ENCODE measurements around the gene ARHGAP30. TPM values are rescaled to one million over a fixed set of nuclear protein-coding genes. Genes with fewer than 3 reads are reported as not detected.
"Not testable (repeated sequence)": the region's sequence is repeated elsewhere in the genome, so short reads cannot be mapped to it uniquely, and the experiment has no call there.

Gene ARHGAP30
- total and polyA plus RNA-seq, 7 experiments from 2014 or later = 128 to 291 (median 235) TPM

DNA sequence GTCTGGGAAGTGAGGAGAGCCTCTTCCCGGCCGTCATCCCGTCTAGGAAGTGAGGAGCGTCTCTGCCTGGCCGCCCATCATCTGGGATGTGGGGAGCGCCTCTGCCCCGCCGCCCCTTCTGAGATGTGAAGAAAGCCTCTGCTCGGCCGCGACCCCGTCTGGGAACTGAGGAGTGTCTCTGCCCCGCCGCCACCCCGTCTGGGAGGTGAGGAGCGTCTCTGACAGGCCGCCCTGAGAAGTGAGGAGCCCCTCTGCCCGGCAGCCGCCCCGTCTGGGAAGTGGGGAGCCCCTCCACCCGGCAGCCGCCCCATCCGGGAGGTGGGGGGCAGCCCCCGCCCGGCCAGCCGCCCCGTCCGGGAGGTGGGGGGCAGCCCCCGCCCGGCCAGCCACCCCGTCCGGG lies 40.2 kb downstream of the ARHGAP30 start:
- H3K27me3 ChIP-seq (ENCODE audit: control insufficient read depth in 2 of 2, insufficient read depth in 2 of 2, low read length in 2 of 2); H3K27me3 Mint-ChIP-seq; H3K9me3 Mint-ChIP-seq; intact Hi-C loops (cut with micrococcal nuclease); H3K4me3 ChIP-seq (ENCODE audit: low read length); H3K27ac ChIP-seq (ENCODE audit: low read depth, low read length); H3K9me3 ChIP-seq (ENCODE audit: control insufficient read depth in 2 of 3, low read length in 3 of 3); H3K4me3 Mint-ChIP-seq; ATAC-seq; H3K4me1 ChIP-seq (ENCODE audit: control insufficient read depth in 2 of 2, insufficient read depth in 2 of 2, low read length in 2 of 2); H3K27ac Mint-ChIP-seq; DNase-seq; POLR2A ChIA-PET; CTCF ChIA-PET; H3K36me3 ChIP-seq (ENCODE audit: control insufficient read depth in 2 of 3, insufficient read depth in 3 of 3, low read length in 3 of 3): not testable (repeated sequence)
- Mint-ChIP-seq H3K4me1 (peaks cover 9 to 23% (median 18%) of the 10 kb centered on the region in 7 donors), H3K36me3 (peaks cover 0 to 16% (median 7%) of the 10 kb centered on the region in 5 donors)

DNA sequence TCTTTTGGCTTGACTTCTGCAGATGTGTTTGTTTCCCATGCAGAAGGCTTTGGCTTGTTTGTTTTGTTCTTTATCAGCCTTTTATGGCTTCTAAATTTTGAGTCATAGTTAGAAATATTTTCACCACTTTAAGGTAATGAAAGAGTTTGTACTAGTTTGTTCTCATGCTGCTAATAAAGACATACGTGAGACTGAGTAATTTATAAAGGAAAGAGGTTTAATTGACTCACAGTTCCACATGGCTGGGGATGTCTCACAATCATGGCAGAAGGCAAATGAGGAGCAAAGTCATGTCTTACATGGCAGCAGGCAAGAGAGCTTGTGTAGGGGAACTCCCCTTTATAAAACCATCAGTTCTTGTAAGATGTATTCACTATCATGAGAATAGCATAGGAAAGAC lies 42.7 kb downstream of the ARHGAP30 start:
- Mint-ChIP-seq H3K36me3 (peaks cover 0 to 14% (median 7%) of the 10 kb centered on the region in 5 donors), H3K4me1 (peaks cover 5 to 17% (median 11%) of the 10 kb centered on the region in 7 donors), H3K27ac (peak overlapping the region in 1 of 9 donors; percentile 9)
- DNase-seq; H3K4me3 Mint-ChIP-seq; H3K9me3 Mint-ChIP-seq; ATAC-seq; intact Hi-C loops (cut with micrococcal nuclease); H3K36me3 ChIP-seq (ENCODE audit: control insufficient read depth in 2 of 3, insufficient read depth in 3 of 3, low read length in 3 of 3); H3K27me3 ChIP-seq (ENCODE audit: control insufficient read depth in 2 of 2, insufficient read depth in 2 of 2, low read length in 2 of 2); H3K27me3 Mint-ChIP-seq; H3K4me3 ChIP-seq (ENCODE audit: low read length); H3K4me1 ChIP-seq (ENCODE audit: control insufficient read depth in 2 of 2, insufficient read depth in 2 of 2, low read length in 2 of 2); H3K27ac ChIP-seq (ENCODE audit: low read depth, low read length); H3K9me3 ChIP-seq (ENCODE audit: control insufficient read depth in 2 of 3, low read length in 3 of 3): not testable (repeated sequence)
- CTCF ChIA-PET = interaction anchor here (0.6 kb wide), 4 partner anchors 82 to 298 kb away, joined by 3 to 7 read pairs (median 4); partner anchors contain the start of gene DEDD
- POLR2A ChIA-PET = interaction anchor here (1.0 to 1.9 kb wide), 2 partner anchors 13 to 14 kb away, joined by 3 to 5 read pairs; no protein-coding TSS in a partner anchor

DNA sequence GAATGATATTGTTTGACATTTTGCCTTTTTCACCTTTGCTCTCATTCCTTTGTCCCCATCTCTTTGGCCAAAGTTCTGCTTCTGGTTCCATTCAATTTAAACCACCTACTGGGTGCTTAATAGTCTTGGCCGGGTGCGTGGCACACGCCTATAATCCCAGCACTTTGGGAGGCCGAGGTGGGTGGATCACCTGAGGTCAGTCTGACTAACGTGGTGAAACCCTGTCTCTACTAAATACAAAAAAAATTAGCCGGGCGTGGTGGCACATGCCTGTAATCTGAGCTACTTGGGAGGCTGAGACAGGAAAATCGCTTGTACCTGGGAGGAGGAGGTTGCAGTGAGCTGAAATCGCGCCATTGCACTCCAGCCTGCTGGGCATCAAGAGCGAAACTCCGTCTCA lies 47.3 kb downstream of the ARHGAP30 start:
- Mint-ChIP-seq H3K4me1 (peaks cover 20 to 52% (median 42%) of the 10 kb centered on the region in 7 donors), H3K27ac (peak overlapping the region in 6 of 9 donors; percentile 20 to 71 (median 44)), H3K36me3 (peaks cover 0 to 14% (median 0%) of the 10 kb centered on the region in 5 donors), H3K4me3 (peak overlapping the region in 8 of 10 donors; percentile 24 to 95 (median 80))
- H3K27ac ChIP-seq (ENCODE audit: low read depth, low read length); H3K27me3 ChIP-seq (ENCODE audit: control insufficient read depth in 2 of 2, insufficient read depth in 2 of 2, low read length in 2 of 2); H3K9me3 Mint-ChIP-seq; intact Hi-C loops (cut with micrococcal nuclease); H3K27me3 Mint-ChIP-seq; ATAC-seq; H3K36me3 ChIP-seq (ENCODE audit: control insufficient read depth in 2 of 3, insufficient read depth in 3 of 3, low read length in 3 of 3); DNase-seq; H3K4me3 ChIP-seq (ENCODE audit: low read length); H3K9me3 ChIP-seq (ENCODE audit: control insufficient read depth in 2 of 3, low read length in 3 of 3): not testable (repeated sequence)
- peaks cover 11 to 17% of the 10 kb centered on the region in 2 donors for H3K4me1 ChIP-seq (ENCODE audit: control insufficient read depth in 2 of 2, insufficient read depth in 2 of 2, low read length in 2 of 2)
- POLR2A ChIA-PET = interaction anchor here (1.7 to 3.8 kb wide), 5 partner anchors 11 to 75 kb away, joined by 5 to 45 read pairs (median 16); partner anchors contain the start of genes TSTD1 and USF1
- CTCF ChIA-PET = interaction anchor here (0.7 to 2.7 kb wide), 5 partner anchors 20 to 88 kb away, joined by 3 to 10 read pairs (median 6); partner anchors contain the start of gene KLHDC9

DNA sequence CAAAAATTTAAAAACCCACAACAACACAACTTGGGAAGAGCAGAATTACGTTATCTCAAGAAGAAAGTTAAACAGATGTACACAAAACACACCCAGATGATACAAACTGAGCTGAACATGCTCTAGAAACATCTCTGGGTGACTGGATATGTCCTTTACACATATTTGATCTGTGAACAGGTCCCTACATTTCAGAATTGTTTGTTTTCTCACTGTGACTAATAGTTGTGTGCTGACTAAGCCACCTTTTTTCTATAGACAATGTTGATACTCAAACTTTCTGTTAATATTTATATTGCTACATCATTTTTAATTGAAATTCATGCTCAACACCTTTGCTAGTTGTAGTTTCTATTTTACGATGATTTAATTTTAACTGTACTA lies 47.7 kb downstream of the ARHGAP30 start:
- CTCF ChIA-PET = interaction anchor here (0.7 to 2.7 kb wide), 5 partner anchors 20 to 87 kb away, joined by 3 to 10 read pairs (median 6); partner anchors contain the start of gene KLHDC9
- peak overlapping the region; percentile 60 for H3K27ac ChIP-seq (ENCODE audit: low read depth, low read length)

DNA sequence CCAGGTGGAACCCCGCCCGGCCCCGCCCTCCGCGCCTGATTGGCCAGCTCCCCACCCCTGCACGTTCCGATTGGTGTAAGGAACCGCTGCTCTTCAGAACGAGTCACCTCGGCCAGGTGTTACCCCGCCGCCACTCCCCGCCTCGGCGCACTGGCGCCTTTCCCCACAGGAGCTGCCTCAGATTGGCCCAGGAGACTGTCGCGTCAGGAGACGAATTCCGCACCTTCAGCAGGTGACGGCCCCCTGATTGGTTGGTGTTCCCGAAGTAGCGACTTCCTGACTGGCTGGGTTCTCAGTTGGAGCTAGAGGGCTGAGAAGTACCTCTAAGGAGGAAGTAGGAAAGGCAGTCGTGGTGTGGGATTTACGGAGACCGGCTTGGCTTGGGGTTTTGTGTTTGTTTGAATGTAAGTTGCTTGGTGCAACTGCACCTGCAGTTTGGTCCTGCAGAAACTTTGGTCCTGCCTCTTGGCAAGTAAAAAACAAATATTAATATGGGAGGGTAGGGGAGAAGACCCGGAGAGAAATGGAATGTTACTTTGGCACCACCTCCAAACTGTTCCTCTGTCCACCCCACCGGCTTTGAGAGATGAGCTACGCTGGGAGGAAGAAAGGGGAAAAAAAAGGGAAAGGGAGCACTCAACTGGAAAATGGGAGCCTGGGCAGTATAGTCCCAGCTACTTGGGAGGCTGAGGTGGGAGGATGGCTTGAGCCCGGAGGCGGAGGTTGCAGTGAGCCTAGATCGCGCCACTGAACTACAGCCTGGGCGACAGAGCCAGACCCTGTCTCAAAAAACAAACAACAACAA lies 48.3 kb downstream of the ARHGAP30 start:
- H3K36me3 Mint-ChIP-seq = peaks cover 0 to 8% (median 0%) of the 10 kb centered on the region in 5 donors
- Histone ChIP-seq H3K4me3 (ENCODE audit: low read length) (peak overlapping the region; percentile 75), H3K36me3 (ENCODE audit: control insufficient read depth in 2 of 3, insufficient read depth in 3 of 3, low read length in 3 of 3) (no peaks in the 10 kb centered on the region), H3K27ac (ENCODE audit: low read depth, low read length) (peak overlapping the region; percentile 72), H3K9me3 (ENCODE audit: control insufficient read depth in 2 of 3, low read length in 3 of 3) (no peaks in the 10 kb centered on the region), H3K27me3 (ENCODE audit: control insufficient read depth in 2 of 2, insufficient read depth in 2 of 2, low read length in 2 of 2) (no peaks in the 10 kb centered on the region), H3K4me1 (ENCODE audit: control insufficient read depth in 2 of 2, insufficient read depth in 2 of 2, low read length in 2 of 2) (peaks cover 11 to 17% of the 10 kb centered on the region in 2 donors)
- peaks cover 24 to 50% (median 48%) of the 10 kb centered on the region in 7 donors for H3K4me1 Mint-ChIP-seq
- H3K4me3 Mint-ChIP-seq = peak overlapping the region; percentile 87 to 97 (median 91)
- POLR2A ChIA-PET = interaction anchor here (0.6 to 3.8 kb wide), 18 partner anchors 9 to 447 kb away, joined by 3 to 45 read pairs (median 5); partner anchors contain the start of genes ARHGAP30, NIT1, PFDN2 and TOMM40L
- ATAC-seq = peak; percentile 98
- H3K27ac Mint-ChIP-seq = peak overlapping the region; percentile 79 to 96 (median 93)
- peak; percentile 72 to 97 (median 88) for DNase-seq
- peaks cover 0 to 1% (median 0%) of the 10 kb centered on the region in 11 donors for H3K9me3 Mint-ChIP-seq
- intact Hi-C loops (cut with micrococcal nuclease) = loop anchor here (1.0 kb wide), 6 partner anchors 8 to 48 kb away; partner anchors contain the start of genes TSTD1 (in 2 of the 2), ARHGAP30 (in 1 of the 2) and USF1 (in 1 of the 2)
- H3K27me3 Mint-ChIP-seq = no peaks in the 10 kb centered on the region
- CTCF ChIA-PET = interaction anchor here (0.6 to 2.7 kb wide), 10 partner anchors 11 to 285 kb away, joined by 3 to 10 read pairs (median 4); partner anchors contain the start of gene KLHDC9

More for the DNA sequence above, 47.7 kb downstream of the ARHGAP30 start:
- Mint-ChIP-seq H3K4me3 (peak overlapping the region; percentile 24 to 97 (median 91)), H3K9me3 (peaks cover 0 to 2% (median 0%) of the 10 kb centered on the region in 11 donors), H3K27me3 (no peaks in the 10 kb centered on the region), H3K27ac (peak overlapping the region in 8 of 9 donors; percentile 21 to 96 (median 91)), H3K36me3 (peaks cover 0 to 10% (median 0%) of the 10 kb centered on the region in 5 donors), H3K4me1 (peaks cover 21 to 51% (median 45%) of the 10 kb centered on the region in 7 donors)
- intact Hi-C loops (cut with micrococcal nuclease) = loop anchor here (1.0 kb wide), 6 partner anchors 9 to 47 kb away; partner anchors contain the start of genes TSTD1 (in 2 of the 2), ARHGAP30 (in 1 of the 2) and USF1 (in 1 of the 2)
- Histone ChIP-seq H3K9me3 (ENCODE audit: control insufficient read depth in 2 of 3, low read length in 3 of 3) (no peaks in the 10 kb centered on the region), H3K36me3 (ENCODE audit: control insufficient read depth in 2 of 3, insufficient read depth in 3 of 3, low read length in 3 of 3) (no peaks in the 10 kb centered on the region), H3K4me1 (ENCODE audit: control insufficient read depth in 2 of 2, insufficient read depth in 2 of 2, low read length in 2 of 2) (peaks cover 11 to 17% of the 10 kb centered on the region in 2 donors), H3K4me3 (ENCODE audit: low read length) (no peak overlapping the region), H3K27me3 (ENCODE audit: control insufficient read depth in 2 of 2, insufficient read depth in 2 of 2, low read length in 2 of 2) (no peaks in the 10 kb centered on the region)
- DNase-seq (no peak), ATAC-seq (no peak)
- POLR2A ChIA-PET = interaction anchor here (0.7 to 3.8 kb wide), 9 partner anchors 10 to 204 kb away, joined by 3 to 45 read pairs (median 11); partner anchors contain the start of genes ARHGAP30, TOMM40L, TSTD1 and USF1

All from naive thymus-derived CD4-positive, alpha-beta T cell (primary cell).